ENCODE results near the gene TOR4A. TPM values are rescaled to one million over a fixed set of nuclear protein-coding genes. Genes with fewer than 3 reads are reported as not detected.

TOR4A gene
- total RNA-seq, 1 donor from 2014 or later: 38.3 TPM

- no peak for DNase-seq (ENCODE audit: low spot score in 2 of 2)
Measured at GRCh38 chr9:137303893-137304382, 26.4 kb downstream of the TOR4A start.

GRCh38 chr9:137304383-137305059 is 27.0 kb downstream of the TOR4A start:
- H3K4me3 ChIP-seq: peak overlapping the region; percentile 2 to 48
- peaks cover 26 to 29% of the 10 kb centered on the region in 2 donors for H3K4me1 ChIP-seq
- no peaks in the 10 kb centered on the region for H3K27me3 ChIP-seq
- H3K27ac ChIP-seq: peak overlapping the region in 1 of 2 donors; percentile 19
- H3K36me3 ChIP-seq: no peaks in the 10 kb centered on the region
- no peak for TF ChIP-seq CTCF (IDR thresholded peaks at IDR 0.05)
- DNase-seq (ENCODE audit: low spot score in 2 of 2): peak in 1 of 2 donors; percentile 59
- H3K9me3 ChIP-seq: no peaks in the 10 kb centered on the region
- intact Hi-C loops (cut with DNase I): no loop called here

More at GRCh38 chr9:137303893-137304382, 26.4 kb downstream of the TOR4A start:
- no peak for TF ChIP-seq CTCF (IDR thresholded peaks at IDR 0.05)
- H3K4me3 ChIP-seq: no peak overlapping the region
- intact Hi-C loops (cut with DNase I): no loop called here
- H3K27ac ChIP-seq: no peak overlapping the region
- H3K36me3 ChIP-seq: no peaks in the 10 kb centered on the region
- peaks cover under 1% of the 10 kb centered on the region for H3K27me3 ChIP-seq
- H3K9me3 ChIP-seq: no peaks in the 10 kb centered on the region
- H3K4me1 ChIP-seq: peaks cover 26 to 29% of the 10 kb centered on the region in 2 donors

GRCh38 chr9:137305060-137305797 is 27.7 kb downstream of the TOR4A start:
- no peaks in the 10 kb centered on the region for H3K9me3 ChIP-seq
- H3K36me3 ChIP-seq: no peaks in the 10 kb centered on the region
- peak in 2 of 3 experiments; percentile 15 to 25 for TF ChIP-seq CTCF (IDR thresholded peaks at IDR 0.05)
- DNase-seq (ENCODE audit: low spot score in 2 of 2): peak in 1 of 2 donors; percentile 66
- no peaks in the 10 kb centered on the region for H3K27me3 ChIP-seq
- intact Hi-C loops (cut with DNase I): no loop called here
- peak overlapping the region; percentile 2 to 48 for H3K4me3 ChIP-seq
- H3K27ac ChIP-seq: peak overlapping the region; percentile 19 to 50
- peaks cover 26 to 29% of the 10 kb centered on the region in 2 donors for H3K4me1 ChIP-seq

- no peak for TF ChIP-seq CTCF (IDR thresholded peaks at IDR 0.05)
- Histone ChIP-seq H3K36me3 (no peaks in the 10 kb centered on the region), H3K27ac (peak overlapping the region; percentile 30 to 50), H3K27me3 (no peaks in the 10 kb centered on the region), H3K4me3 (peak overlapping the region in 1 of 2 donors; percentile 48), H3K9me3 (no peaks in the 10 kb centered on the region), H3K4me1 (peaks cover 23 to 24% of the 10 kb centered on the region in 2 donors)
- intact Hi-C loops (cut with DNase I): no loop called here
- DNase-seq (ENCODE audit: low spot score in 2 of 2): no peak
Measured at GRCh38 chr9:137305798-137306065, 28.2 kb downstream of the TOR4A start.

GRCh38 chr9:137306066-137306849 is 28.7 kb downstream of the TOR4A start:
- Histone ChIP-seq H3K27ac (peak overlapping the region; percentile 30 to 50), H3K36me3 (no peaks in the 10 kb centered on the region), H3K4me1 (peaks cover 19 to 23% of the 10 kb centered on the region in 2 donors), H3K9me3 (no peaks in the 10 kb centered on the region), H3K4me3 (peak overlapping the region in 1 of 2 donors; percentile 48), H3K27me3 (no peaks in the 10 kb centered on the region)
- peak in 1 of 2 donors; percentile 62 for DNase-seq (ENCODE audit: low spot score in 2 of 2)
- TF ChIP-seq CTCF (IDR thresholded peaks at IDR 0.05): no peak
- intact Hi-C loops (cut with DNase I): no loop called here

All from ascending aorta (tissue), 2 donors.